Mesothelial cell of epicardium (in vitro differentiated cells): ENCODE data around the gene DNAH11. TPM values are rescaled to one million over a fixed set of nuclear protein-coding genes. Genes with fewer than 3 reads are reported as not detected.

Source experiments
- DNase-seq, 2 experiments: peaks; one replicate each; pipeline ENCODE4 v3.0.0; 2021; ENCODE audit warnings: low spot score in 2 of 2; ENCODE audit not compliant: unreplicated experiment in 2 of 2
- H3K27ac Mint-ChIP-seq: 2 replicates; pipeline ENCODE4 v1.8.0; 2021; ENCODE audit warnings: mixed read lengths
- H3K27me3 Mint-ChIP-seq: 2 replicates; pipeline ENCODE4 v1.8.0; 2021; ENCODE audit warnings: low read depth, mixed read lengths
- H3K36me3 Mint-ChIP-seq: 2 replicates; pipeline ENCODE4 v1.8.0; 2021; ENCODE audit warnings: mixed read lengths
- H3K4me1 Mint-ChIP-seq: 2 replicates; pipeline ENCODE4 v1.8.0; 2021; ENCODE audit warnings: mixed read lengths
- H3K4me3 Mint-ChIP-seq: 2 replicates; pipeline ENCODE4 v1.8.0; 2021; ENCODE audit warnings: mild to moderate bottlenecking, moderate library complexity, mixed read lengths
- H3K9me3 Mint-ChIP-seq: 2 replicates; pipeline ENCODE4 v1.8.0; 2021; ENCODE audit warnings: mixed read lengths
- total RNA-seq: library from RNA; stranded (reverse); gene quantifications from 3 replicates; pipeline ENCODE4 v1.2.1, GENCODE V29; 2021
- TF ChIP-seq, protein P1 (sequence below): fragments of 200-600 bp; sonication (generic); IDR thresholded peaks from one replicate; pipeline ENCODE4 v1.5.0; 2021; ENCODE audit warnings: antibody characterized with exemption; ENCODE audit not compliant: unreplicated experiment

The DNAH11 gene
- total RNA-seq, 1 donor from 2014 or later, result 0.80 TPM

- Mint-ChIP-seq H3K9me3 (no peaks in the 10 kb centered on the region), H3K27me3 (no peaks in the 10 kb centered on the region), H3K36me3 (no peaks in the 10 kb centered on the region), H3K27ac (no peak overlapping the region), H3K4me3 (no peak overlapping the region), H3K4me1 (no peaks in the 10 kb centered on the region)
- no peak for DNase-seq
- TF ChIP-seq, protein P1, sequence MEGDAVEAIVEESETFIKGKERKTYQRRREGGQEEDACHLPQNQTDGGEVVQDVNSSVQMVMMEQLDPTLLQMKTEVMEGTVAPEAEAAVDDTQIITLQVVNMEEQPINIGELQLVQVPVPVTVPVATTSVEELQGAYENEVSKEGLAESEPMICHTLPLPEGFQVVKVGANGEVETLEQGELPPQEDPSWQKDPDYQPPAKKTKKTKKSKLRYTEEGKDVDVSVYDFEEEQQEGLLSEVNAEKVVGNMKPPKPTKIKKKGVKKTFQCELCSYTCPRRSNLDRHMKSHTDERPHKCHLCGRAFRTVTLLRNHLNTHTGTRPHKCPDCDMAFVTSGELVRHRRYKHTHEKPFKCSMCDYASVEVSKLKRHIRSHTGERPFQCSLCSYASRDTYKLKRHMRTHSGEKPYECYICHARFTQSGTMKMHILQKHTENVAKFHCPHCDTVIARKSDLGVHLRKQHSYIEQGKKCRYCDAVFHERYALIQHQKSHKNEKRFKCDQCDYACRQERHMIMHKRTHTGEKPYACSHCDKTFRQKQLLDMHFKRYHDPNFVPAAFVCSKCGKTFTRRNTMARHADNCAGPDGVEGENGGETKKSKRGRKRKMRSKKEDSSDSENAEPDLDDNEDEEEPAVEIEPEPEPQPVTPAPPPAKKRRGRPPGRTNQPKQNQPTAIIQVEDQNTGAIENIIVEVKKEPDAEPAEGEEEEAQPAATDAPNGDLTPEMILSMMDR, result no peak
Observed at GRCh38 chr7:21733837-21734236, 191.0 kb downstream of the DNAH11 start.

DNA sequence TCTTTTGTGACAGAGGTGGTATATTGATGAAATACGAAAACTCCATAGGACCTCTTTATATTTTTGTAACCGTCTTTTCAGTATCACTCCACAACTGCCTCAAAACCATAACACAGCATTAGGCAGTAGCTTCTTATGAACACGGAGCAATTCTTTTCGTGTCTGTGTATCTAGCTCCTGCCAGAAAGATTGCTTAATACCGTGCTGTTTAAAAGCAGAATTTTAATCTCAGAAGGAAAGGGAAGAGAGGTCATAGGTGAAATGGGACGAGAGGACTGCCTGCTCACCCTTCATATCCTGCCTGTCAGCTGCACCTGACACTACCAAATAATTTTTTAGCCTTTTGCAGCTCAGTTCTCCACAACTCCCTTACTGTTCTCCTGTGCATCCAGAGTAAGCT, 200.7 kb downstream of the DNAH11 start:
- Mint-ChIP-seq H3K4me1 (no peaks in the 10 kb centered on the region), H3K9me3 (no peaks in the 10 kb centered on the region), H3K4me3 (no peak overlapping the region), H3K27me3 (no peaks in the 10 kb centered on the region), H3K27ac (no peak overlapping the region), H3K36me3 (no peaks in the 10 kb centered on the region)
- TF ChIP-seq, protein P1, result no peak
- no peak for DNase-seq

DNA sequence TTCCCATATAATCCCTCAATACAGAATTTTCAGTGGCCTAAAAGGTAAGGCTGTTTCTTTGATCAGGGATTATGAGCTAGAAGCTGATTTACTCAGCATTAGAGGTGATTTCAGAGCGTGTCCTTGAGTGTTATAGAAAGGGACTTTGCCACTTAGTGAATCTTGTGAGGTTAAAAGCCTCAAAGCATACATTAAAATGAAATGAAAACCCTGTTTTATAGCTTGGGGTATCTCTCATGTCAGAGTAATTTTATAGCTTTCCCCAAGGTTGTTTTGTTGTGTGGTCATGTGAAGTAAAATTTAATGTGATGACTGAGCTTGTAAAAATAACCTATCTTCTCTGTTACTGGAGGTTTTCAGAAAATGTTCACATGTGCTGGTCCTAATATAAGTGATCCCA, 204.1 kb downstream of the DNAH11 start:
- Mint-ChIP-seq H3K4me3 (no peak overlapping the region), H3K9me3 (no peaks in the 10 kb centered on the region), H3K27ac (no peak overlapping the region), H3K4me1 (no peaks in the 10 kb centered on the region), H3K36me3 (no peaks in the 10 kb centered on the region), H3K27me3 (no peaks in the 10 kb centered on the region)
- no peak for DNase-seq
- TF ChIP-seq, protein P1, result no peak

GRCh38 chr7:21747806-21748205, 205.0 kb downstream of the DNAH11 start:
- no peaks in the 10 kb centered on the region for H3K36me3 Mint-ChIP-seq
- DNase-seq, result no peak
- TF ChIP-seq, protein P1, result no peak
- H3K4me3 Mint-ChIP-seq, result no peak overlapping the region
- no peak overlapping the region for H3K27ac Mint-ChIP-seq
- H3K9me3 Mint-ChIP-seq, result no peaks in the 10 kb centered on the region
- H3K4me1 Mint-ChIP-seq, result no peaks in the 10 kb centered on the region
- no peaks in the 10 kb centered on the region for H3K27me3 Mint-ChIP-seq

DNA sequence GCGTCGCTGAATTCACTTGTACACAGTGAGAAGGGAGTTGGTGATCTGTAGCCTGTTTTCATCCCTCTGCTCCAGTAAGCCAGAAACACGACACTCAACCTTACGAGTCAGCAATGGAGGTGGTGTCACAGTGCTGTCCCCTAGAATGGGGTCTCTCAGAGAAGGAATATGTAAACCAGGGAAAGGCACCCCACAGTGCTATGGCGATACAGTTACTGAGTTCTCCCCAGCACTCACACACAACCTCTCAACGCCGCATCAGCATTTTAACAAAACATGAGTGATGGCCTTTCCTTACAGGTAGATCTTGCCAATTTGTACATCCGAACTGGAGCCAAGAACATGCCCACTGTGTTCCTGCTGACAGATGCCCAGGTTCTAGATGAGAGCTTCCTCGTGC, 206.5 kb downstream of the DNAH11 start:
- TF ChIP-seq, protein P1, result no peak
- DNase-seq, result no peak
- no peak overlapping the region for H3K4me3 Mint-ChIP-seq
- no peak overlapping the region for H3K27ac Mint-ChIP-seq
- no peaks in the 10 kb centered on the region for H3K9me3 Mint-ChIP-seq
- H3K27me3 Mint-ChIP-seq, result no peaks in the 10 kb centered on the region
- H3K36me3 Mint-ChIP-seq, result no peaks in the 10 kb centered on the region
- H3K4me1 Mint-ChIP-seq, result no peaks in the 10 kb centered on the region

DNA sequence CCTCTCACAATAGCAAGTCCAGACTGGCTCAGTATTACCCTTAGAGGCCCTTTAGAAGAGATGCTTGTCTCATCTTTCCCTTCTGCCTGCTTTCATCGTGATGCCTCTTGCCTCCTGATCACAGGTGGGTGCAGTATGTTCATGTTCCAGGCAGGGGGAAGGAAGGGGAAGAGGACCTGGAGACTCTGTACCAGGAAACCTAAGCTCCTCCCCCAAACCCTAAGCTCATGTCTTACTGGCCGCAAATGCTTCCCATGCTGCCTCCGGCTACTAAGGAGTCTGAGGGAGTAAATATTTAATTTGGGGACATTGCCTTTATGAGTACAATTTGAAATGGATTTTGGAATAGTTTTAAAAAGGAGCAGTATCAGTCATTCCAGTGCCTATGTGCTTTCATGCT, 210.2 kb downstream of the DNAH11 start:
- Mint-ChIP-seq H3K27me3 (peaks cover 7% of the 10 kb centered on the region), H3K27ac (no peak overlapping the region), H3K4me1 (no peaks in the 10 kb centered on the region), H3K9me3 (no peaks in the 10 kb centered on the region), H3K4me3 (no peak overlapping the region), H3K36me3 (no peaks in the 10 kb centered on the region)
- TF ChIP-seq, protein P1, result no peak
- no peak for DNase-seq
